ENCODE measurements around the gene CEBPB.

CEBPB gene

GRCh38 chr20:50210066-50210619, 19.5 kb downstream of the CEBPB start:
- H3K27me3 ChIP-seq (ENCODE audit: control insufficient read depth, insufficient read depth, low read length): no peaks in the 10 kb centered on the region
- H3K36me3 ChIP-seq (ENCODE audit: control insufficient read depth, insufficient read depth, low read length): no peaks in the 10 kb centered on the region
- H3K4me3 ChIP-seq (ENCODE audit: low read length): no peak overlapping the region
- no peaks in the 10 kb centered on the region for H3K9me3 ChIP-seq (ENCODE audit: control insufficient read depth, low read length)
- H3K4me1 ChIP-seq (ENCODE audit: control insufficient read depth, insufficient read depth, low read length): no peaks in the 10 kb centered on the region
- no peak overlapping the region for H3K9ac ChIP-seq (ENCODE audit: low read length)

GRCh38 chr20:50211091-50211490, 20.5 kb downstream of the CEBPB start:
- Histone ChIP-seq H3K9ac (ENCODE audit: low read length) (no peak overlapping the region), H3K4me3 (ENCODE audit: low read length) (no peak overlapping the region), H3K36me3 (ENCODE audit: control insufficient read depth, insufficient read depth, low read length) (no peaks in the 10 kb centered on the region), H3K9me3 (ENCODE audit: control insufficient read depth, low read length) (no peaks in the 10 kb centered on the region), H3K4me1 (ENCODE audit: control insufficient read depth, insufficient read depth, low read length) (peaks cover 3% of the 10 kb centered on the region), H3K27me3 (ENCODE audit: control insufficient read depth, insufficient read depth, low read length) (no peaks in the 10 kb centered on the region)

- no peak overlapping the region for H3K4me3 ChIP-seq (ENCODE audit: low read length)
- no peaks in the 10 kb centered on the region for H3K9me3 ChIP-seq (ENCODE audit: control insufficient read depth, low read length)
- H3K4me1 ChIP-seq (ENCODE audit: control insufficient read depth, insufficient read depth, low read length): peaks cover 4% of the 10 kb centered on the region
- H3K27me3 ChIP-seq (ENCODE audit: control insufficient read depth, insufficient read depth, low read length): no peaks in the 10 kb centered on the region
- no peaks in the 10 kb centered on the region for H3K36me3 ChIP-seq (ENCODE audit: control insufficient read depth, insufficient read depth, low read length)
- H3K9ac ChIP-seq (ENCODE audit: low read length): no peak overlapping the region
Observed at GRCh38 chr20:50213531-50214106, 23.0 kb downstream of the CEBPB start.

GRCh38 chr20:50214226-50215024, 23.8 kb downstream of the CEBPB start:
- Histone ChIP-seq H3K4me3 (ENCODE audit: low read length) (no peak overlapping the region), H3K36me3 (ENCODE audit: control insufficient read depth, insufficient read depth, low read length) (no peaks in the 10 kb centered on the region), H3K9ac (ENCODE audit: low read length) (no peak overlapping the region), H3K4me1 (ENCODE audit: control insufficient read depth, insufficient read depth, low read length) (peaks cover 4% of the 10 kb centered on the region), H3K9me3 (ENCODE audit: control insufficient read depth, low read length) (no peaks in the 10 kb centered on the region), H3K27me3 (ENCODE audit: control insufficient read depth, insufficient read depth, low read length) (no peaks in the 10 kb centered on the region)

- Histone ChIP-seq H3K9me3 (ENCODE audit: control insufficient read depth, low read length) (no peaks in the 10 kb centered on the region), H3K36me3 (ENCODE audit: control insufficient read depth, insufficient read depth, low read length) (no peaks in the 10 kb centered on the region), H3K4me3 (ENCODE audit: low read length) (no peak overlapping the region), H3K9ac (ENCODE audit: low read length) (no peak overlapping the region), H3K4me1 (ENCODE audit: control insufficient read depth, insufficient read depth, low read length) (peaks cover 4% of the 10 kb centered on the region), H3K27me3 (ENCODE audit: control insufficient read depth, insufficient read depth, low read length) (no peaks in the 10 kb centered on the region)
Observed at GRCh38 chr20:50215101-50215690, 24.6 kb downstream of the CEBPB start.

- no peak overlapping the region for H3K9ac ChIP-seq (ENCODE audit: low read length)
- no peaks in the 10 kb centered on the region for H3K9me3 ChIP-seq (ENCODE audit: control insufficient read depth, low read length)
- peaks cover 4% of the 10 kb centered on the region for H3K4me1 ChIP-seq (ENCODE audit: control insufficient read depth, insufficient read depth, low read length)
- no peaks in the 10 kb centered on the region for H3K36me3 ChIP-seq (ENCODE audit: control insufficient read depth, insufficient read depth, low read length)
- H3K4me3 ChIP-seq (ENCODE audit: low read length): no peak overlapping the region
- no peaks in the 10 kb centered on the region for H3K27me3 ChIP-seq (ENCODE audit: control insufficient read depth, insufficient read depth, low read length)
Observed at GRCh38 chr20:50215926-50216325, 25.3 kb downstream of the CEBPB start.

- H3K4me1 ChIP-seq (ENCODE audit: control insufficient read depth, insufficient read depth, low read length): peaks cover 4% of the 10 kb centered on the region
- no peak overlapping the region for H3K9ac ChIP-seq (ENCODE audit: low read length)
- no peaks in the 10 kb centered on the region for H3K9me3 ChIP-seq (ENCODE audit: control insufficient read depth, low read length)
- H3K27me3 ChIP-seq (ENCODE audit: control insufficient read depth, insufficient read depth, low read length): no peaks in the 10 kb centered on the region
- H3K4me3 ChIP-seq (ENCODE audit: low read length): no peak overlapping the region
- H3K36me3 ChIP-seq (ENCODE audit: control insufficient read depth, insufficient read depth, low read length): no peaks in the 10 kb centered on the region
Observed at GRCh38 chr20:50216543-50217206, 26.0 kb downstream of the CEBPB start.

- H3K36me3 ChIP-seq (ENCODE audit: control insufficient read depth, insufficient read depth, low read length): no peaks in the 10 kb centered on the region
- H3K4me3 ChIP-seq (ENCODE audit: low read length): no peak overlapping the region
- H3K27me3 ChIP-seq (ENCODE audit: control insufficient read depth, insufficient read depth, low read length): no peaks in the 10 kb centered on the region
- H3K9ac ChIP-seq (ENCODE audit: low read length): no peak overlapping the region
- H3K9me3 ChIP-seq (ENCODE audit: control insufficient read depth, low read length): no peaks in the 10 kb centered on the region
- peaks cover 4% of the 10 kb centered on the region for H3K4me1 ChIP-seq (ENCODE audit: control insufficient read depth, insufficient read depth, low read length)
Observed at GRCh38 chr20:50217207-50217949, 26.7 kb downstream of the CEBPB start.

GRCh38 chr20:50218987-50219435, 28.4 kb downstream of the CEBPB start:
- Histone ChIP-seq H3K4me1 (ENCODE audit: control insufficient read depth, insufficient read depth, low read length) (peaks cover 4% of the 10 kb centered on the region), H3K9ac (ENCODE audit: low read length) (no peak overlapping the region), H3K9me3 (ENCODE audit: control insufficient read depth, low read length) (no peaks in the 10 kb centered on the region), H3K27me3 (ENCODE audit: control insufficient read depth, insufficient read depth, low read length) (no peaks in the 10 kb centered on the region), H3K36me3 (ENCODE audit: control insufficient read depth, insufficient read depth, low read length) (no peaks in the 10 kb centered on the region), H3K4me3 (ENCODE audit: low read length) (no peak overlapping the region)

- Histone ChIP-seq H3K4me1 (ENCODE audit: control insufficient read depth, insufficient read depth, low read length) (peaks cover 4% of the 10 kb centered on the region), H3K36me3 (ENCODE audit: control insufficient read depth, insufficient read depth, low read length) (no peaks in the 10 kb centered on the region), H3K4me3 (ENCODE audit: low read length) (no peak overlapping the region), H3K27me3 (ENCODE audit: control insufficient read depth, insufficient read depth, low read length) (no peaks in the 10 kb centered on the region), H3K9me3 (ENCODE audit: control insufficient read depth, low read length) (no peaks in the 10 kb centered on the region), H3K9ac (ENCODE audit: low read length) (no peak overlapping the region)
Observed at GRCh38 chr20:50219600-50219999, 29.0 kb downstream of the CEBPB start.

- H3K9me3 ChIP-seq (ENCODE audit: control insufficient read depth, low read length): no peaks in the 10 kb centered on the region
- no peaks in the 10 kb centered on the region for H3K27me3 ChIP-seq (ENCODE audit: control insufficient read depth, insufficient read depth, low read length)
- H3K36me3 ChIP-seq (ENCODE audit: control insufficient read depth, insufficient read depth, low read length): no peaks in the 10 kb centered on the region
- H3K9ac ChIP-seq (ENCODE audit: low read length): no peak overlapping the region
- no peak overlapping the region for H3K4me3 ChIP-seq (ENCODE audit: low read length)
- peaks cover 4% of the 10 kb centered on the region for H3K4me1 ChIP-seq (ENCODE audit: control insufficient read depth, insufficient read depth, low read length)
Observed at GRCh38 chr20:50220093-50220893, 29.7 kb downstream of the CEBPB start.

All from mucosa of stomach (tissue), 1 donor.